Lower lobe of right lung (tissue), 2 donors: ENCODE data around the gene LILRB3. TPM values are rescaled to one million over a fixed set of nuclear protein-coding genes. Genes with fewer than 3 reads are reported as not detected.

ENCODE experiments used
- ATAC-seq, 2 donors: fragments of 200-7000 bp; cut with Tn5 transposase; one replicate each; pipeline ENCODE4 v1.9.1; 2020 to 2022; ENCODE audit warnings: mild to moderate bottlenecking in 2 of 2, moderate library complexity in 2 of 2
- DNase-seq: peaks from one replicate; pipeline ENCODE4 v3.0.0-alpha.2; 2020
- H3K27ac ChIP-seq: fragments of 200-600 bp; one replicate; pipeline ENCODE4 v1.8.0; 2022
- H3K27me3 ChIP-seq: fragments of 200-600 bp; one replicate; pipeline ENCODE4 v1.8.0; 2022; ENCODE audit warnings: low read depth
- H3K36me3 ChIP-seq: fragments of 200-600 bp; one replicate; pipeline ENCODE4 v1.8.0; 2022; ENCODE audit warnings: mild to moderate bottlenecking
- H3K4me1 ChIP-seq: fragments of 200-600 bp; one replicate; pipeline ENCODE4 v1.8.0; 2022
- H3K4me3 ChIP-seq: fragments of 200-600 bp; one replicate; pipeline ENCODE4 v1.8.0; 2022; ENCODE audit warnings: mild to moderate bottlenecking
- H3K9me3 ChIP-seq: fragments of 200-600 bp; one replicate; pipeline ENCODE4 v1.8.0; 2022
- CTCF ChIP-seq: fragments of 200-600 bp; IDR thresholded peaks from one replicate; pipeline ENCODE4 v1.8.0; 2022; ENCODE audit warnings: antibody characterized with exemption, mild to moderate bottlenecking
- intact Hi-C: fragments of 100-400 bp; cut with DNase I; formaldehyde crosslinking; loops from one replicate; pipeline ENCODE4 v1.11.0; 2022
- total RNA-seq: library from RNA; stranded (reverse); fragmentation: NEBNext Ultra II Directional; extraction: Animal tissue kit (Norgen Biotek cat#: 25700); gene quantifications from one replicate; pipeline ENCODE4 v1.2.1, GENCODE V29; 2021
- donor health status: DM: no; HTN: yes; CAD: no; lungs with severe emphysema.

The LILRB3 gene
- total RNA-seq, 1 donor from 2014 or later = 85.6 TPM

- Histone ChIP-seq H3K9me3 (no peaks in the 10 kb centered on the region), H3K36me3 (no peaks in the 10 kb centered on the region), H3K4me3 (no peak overlapping the region), H3K27ac (no peak overlapping the region), H3K4me1 (no peaks in the 10 kb centered on the region), H3K27me3 (peaks cover 4% of the 10 kb centered on the region)
- no peak for TF ChIP-seq CTCF
- DNase-seq = no peak
- no peak for ATAC-seq
- intact Hi-C loops = no loop called here
Observed at GRCh38 chr19:54262066-54262465, 39.3 kb upstream of the LILRB3 start.

- intact Hi-C loops = no loop called here
- peak in 1 of 2 donors; percentile 15 for ATAC-seq
- H3K4me3 ChIP-seq = peak within 1 kb of the TSS; percentile 21
- DNase-seq = no peak
- no peak for TF ChIP-seq CTCF
- H3K36me3 ChIP-seq = no peaks in the 10 kb centered on the region
- no peak within 1 kb of the TSS for H3K27ac ChIP-seq
- peaks cover 36% of the 10 kb centered on the region for H3K27me3 ChIP-seq
- H3K4me1 ChIP-seq = no peaks in the 10 kb centered on the region
- H3K9me3 ChIP-seq = no peaks in the 10 kb centered on the region
Observed at GRCh38 chr19:54257116-54257480, 34.3 kb upstream of the LILRB3 start, which contains the start of gene LILRB5. TSS of gene LILRB5 (minus strand) at chr19:54257273. CDS start at chr19:54257193, 80 bp downstream.

- ATAC-seq (no peak), DNase-seq (no peak)
- H3K4me1 ChIP-seq = no peaks in the 10 kb centered on the region
- peaks cover 36% of the 10 kb centered on the region for H3K27me3 ChIP-seq
- TF ChIP-seq CTCF = no peak
- no peak overlapping the region for H3K27ac ChIP-seq
- intact Hi-C loops = no loop called here
- H3K4me3 ChIP-seq = peak overlapping the region; percentile 21
- no peaks in the 10 kb centered on the region for H3K36me3 ChIP-seq
- H3K9me3 ChIP-seq = no peaks in the 10 kb centered on the region
Observed at GRCh38 chr19:54256250-54257115, 33.7 kb upstream of the LILRB3 start.

- ATAC-seq (no peak), DNase-seq (no peak)
- Histone ChIP-seq H3K27me3 (peaks cover 36% of the 10 kb centered on the region), H3K36me3 (no peaks in the 10 kb centered on the region), H3K4me1 (no peaks in the 10 kb centered on the region), H3K27ac (no peak overlapping the region), H3K4me3 (no peak overlapping the region), H3K9me3 (no peaks in the 10 kb centered on the region)
- TF ChIP-seq CTCF = no peak
- intact Hi-C loops = no loop called here
Observed at GRCh38 chr19:54255105-54255775, 32.4 kb upstream of the LILRB3 start.

GRCh38 chr19:54254195-54254906, 31.5 kb upstream of the LILRB3 start:
- intact Hi-C loops = no loop called here
- no peak for TF ChIP-seq CTCF
- DNase-seq (no peak), ATAC-seq (peak in 1 of 2 donors; percentile 17)
- no peaks in the 10 kb centered on the region for H3K36me3 ChIP-seq
- H3K9me3 ChIP-seq = no peaks in the 10 kb centered on the region
- no peak overlapping the region for H3K4me3 ChIP-seq
- no peaks in the 10 kb centered on the region for H3K4me1 ChIP-seq
- H3K27ac ChIP-seq = no peak overlapping the region
- H3K27me3 ChIP-seq = peaks cover 36% of the 10 kb centered on the region
